PC-3 (cell line): ENCODE data around the gene PPY.

Source experiments
- CTCF ChIP-seq: fragments of 300-600 bp; sonication (generic); conservative IDR thresholded peaks from 2 replicates; pipeline ENCODE4 v1.5.1; 2017; ENCODE audit warnings: antibody characterized with exemption, low read depth, mild to moderate bottlenecking, low read length
- EZH2 ChIP-seq: fragments of 300-600 bp; sonication (generic); IDR thresholded peaks from one replicate; pipeline ENCODE4 v1.6.1; 2017; ENCODE audit warnings: antibody characterized with exemption, mild to moderate bottlenecking, low read length; ENCODE audit not compliant: unreplicated experiment

GRCh38 chr17:43953746-43954145, 11.5 kb upstream of the PPY start, which contains the start of gene PYY:
- TF ChIP-seq EZH2: no peak
- TF ChIP-seq CTCF: no peak
